ENCODE data around the gene POLR2C. TPM values are rescaled to one million over a fixed set of nuclear protein-coding genes. Genes with fewer than 3 reads are reported as not detected.

The POLR2C gene
- total and polyA plus RNA-seq, 2 of the 13 experiments (the other 11 are each of a cell fraction or from before 2014, with no cell fraction given) = 104 to 216 TPM

- TF ChIP-seq POLR2AphosphoS5 (IDR thresholded peaks at IDR 0.05; ENCODE audit: low read depth, low read length) (peak; percentile 91), SAFB2 (CRISPR knock-in tag; IDR thresholded peaks at IDR 0.05; ENCODE audit: borderline replicate concordance, low read depth) (peak; percentile 98), ZNF207 (IDR thresholded peaks at IDR 0.05; ENCODE audit: borderline replicate concordance) (no peak), CBFB (CRISPR knock-in tag; IDR thresholded peaks at IDR 0.05) (peak; percentile 64; the same call in 1 of the 2 replicates), SMC3 (IDR thresholded peaks at IDR 0.05; ENCODE audit: low read length) (no peak), ARID2 (CRISPR knock-in tag; IDR thresholded peaks at IDR 0.05; ENCODE audit: borderline replicate concordance) (no peak; the same call in 1 of the 2 replicates), ZNF740 (CRISPR knock-in tag; IDR thresholded peaks at IDR 0.05) (no peak; the same call in 1 of the 2 replicates), ZNF672 (CRISPR knock-in tag; IDR thresholded peaks at IDR 0.05) (no peak), ZBTB46 (CRISPR knock-in tag; IDR thresholded peaks at IDR 0.05; ENCODE audit: borderline replicate concordance) (peak; percentile 86; the same call in 1 of the 2 replicates), SIN3A (IDR thresholded peaks at IDR 0.05; ENCODE audit: borderline replicate concordance, low read depth, low read length) (peak; percentile 97), PHF8 (CRISPR knock-in tag; IDR thresholded peaks at IDR 0.05) (peak; percentile 99), ZNF776 (CRISPR knock-in tag; IDR thresholded peaks at IDR 0.05) (peak; percentile 95), ZBTB21 (CRISPR knock-in tag; IDR thresholded peaks at IDR 0.05) (peak; percentile 23; the same call in 1 of the 2 replicates), ZNF274 (CRISPR knock-in tag; IDR thresholded peaks at IDR 0.05) (peak; percentile 94; the same call in 1 of the 2 replicates)
Observed at GRCh38 chr16:57447186-57447962, 15.1 kb upstream of the POLR2C start, which contains the start of the genes CIAPIN1 and COQ9 (continued).
